ENCODE data around the gene FAM131C. TPM values are rescaled to one million over a fixed set of nuclear protein-coding genes. Genes with fewer than 3 reads are reported as not detected.

Gene FAM131C
- total and polyA plus RNA-seq, 10 of the 15 experiments (the other 5 are each of a cell fraction or from before 2014, with no cell fraction given), result 0.03 TPM; not detected in 9

GRCh38 chr1:16013220-16013907 lies 60.1 kb downstream of the FAM131C start (continued):
- 0 out of 2 replicates have a peak, but pooled peaks have one; percentile 50 for TF ChIP-seq MEF2A (IDR thresholded peaks at IDR 0.05; ENCODE audit: insufficient read depth, low read depth, low read length)
- no peak for TF ChIP-seq SMC3 (IDR thresholded peaks at IDR 0.05; ENCODE audit: borderline replicate concordance, low read length)
- 0 out of 2 replicates have a peak, but pooled peaks have one; percentile 58 for TF ChIP-seq NR2F1 (conservative IDR thresholded peaks at IDR 0.05)
- no peak for TF ChIP-seq ZNF622 (IDR thresholded peaks at IDR 0.05)
- TF ChIP-seq NFIC (IDR thresholded peaks at IDR 0.05; ENCODE audit: low read depth, low read length), result no peak
- no peak for TF ChIP-seq ATF2 (IDR thresholded peaks at IDR 0.05; ENCODE audit: low read length)
- no peak for TF ChIP-seq PBX3 (IDR thresholded peaks at IDR 0.05; ENCODE audit: insufficient replicate concordance, low read depth, low read length)
- TF ChIP-seq SMAD5 (IDR thresholded peaks at IDR 0.05; ENCODE audit: low read depth), result no peak
- TF ChIP-seq, protein P1, sequence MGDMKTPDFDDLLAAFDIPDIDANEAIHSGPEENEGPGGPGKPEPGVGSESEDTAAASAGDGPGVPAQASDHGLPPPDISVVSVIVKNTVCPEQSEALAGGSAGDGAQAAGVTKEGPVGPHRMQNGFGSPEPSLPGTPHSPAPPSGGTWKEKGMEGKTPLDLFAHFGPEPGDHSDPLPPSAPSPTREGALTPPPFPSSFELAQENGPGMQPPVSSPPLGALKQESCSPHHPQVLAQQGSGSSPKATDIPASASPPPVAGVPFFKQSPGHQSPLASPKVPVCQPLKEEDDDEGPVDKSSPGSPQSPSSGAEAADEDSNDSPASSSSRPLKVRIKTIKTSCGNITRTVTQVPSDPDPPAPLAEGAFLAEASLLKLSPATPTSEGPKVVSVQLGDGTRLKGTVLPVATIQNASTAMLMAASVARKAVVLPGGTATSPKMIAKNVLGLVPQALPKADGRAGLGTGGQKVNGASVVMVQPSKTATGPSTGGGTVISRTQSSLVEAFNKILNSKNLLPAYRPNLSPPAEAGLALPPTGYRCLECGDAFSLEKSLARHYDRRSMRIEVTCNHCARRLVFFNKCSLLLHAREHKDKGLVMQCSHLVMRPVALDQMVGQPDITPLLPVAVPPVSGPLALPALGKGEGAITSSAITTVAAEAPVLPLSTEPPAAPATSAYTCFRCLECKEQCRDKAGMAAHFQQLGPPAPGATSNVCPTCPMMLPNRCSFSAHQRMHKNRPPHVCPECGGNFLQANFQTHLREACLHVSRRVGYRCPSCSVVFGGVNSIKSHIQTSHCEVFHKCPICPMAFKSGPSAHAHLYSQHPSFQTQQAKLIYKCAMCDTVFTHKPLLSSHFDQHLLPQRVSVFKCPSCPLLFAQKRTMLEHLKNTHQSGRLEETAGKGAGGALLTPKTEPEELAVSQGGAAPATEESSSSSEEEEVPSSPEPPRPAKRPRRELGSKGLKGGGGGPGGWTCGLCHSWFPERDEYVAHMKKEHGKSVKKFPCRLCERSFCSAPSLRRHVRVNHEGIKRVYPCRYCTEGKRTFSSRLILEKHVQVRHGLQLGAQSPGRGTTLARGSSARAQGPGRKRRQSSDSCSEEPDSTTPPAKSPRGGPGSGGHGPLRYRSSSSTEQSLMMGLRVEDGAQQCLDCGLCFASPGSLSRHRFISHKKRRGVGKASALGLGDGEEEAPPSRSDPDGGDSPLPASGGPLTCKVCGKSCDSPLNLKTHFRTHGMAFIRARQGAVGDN (IDR thresholded peaks at IDR 0.05), result no peak

Data from GM12878 (cell line).